HepG2 (cell line): ENCODE data around the gene FANCF. TPM values are rescaled to one million over a fixed set of nuclear protein-coding genes. Genes with fewer than 3 reads are reported as not detected.

Experiments used
- ATF1 ChIP-seq: IDR thresholded peaks from 2 replicates; pipeline ENCODE4 v1.6.1; 2016; ENCODE audit warnings: mild to moderate bottlenecking, control low read depth
- ATF7-NPFF ChIP-seq: sonication (generic); formaldehyde crosslinking; IDR thresholded peaks from 2 replicates; pipeline ENCODE4 v1.8.1; 2023; ENCODE audit warnings: mild to moderate bottlenecking, low read depth, missing genetic modification reagents, moderate library complexity
- CBX2 ChIP-seq, 2 experiments: fragments of 200-600 bp in 1 of 2; sonication (generic); formaldehyde crosslinking in 1 of 2; IDR thresholded peaks; 2 replicates each; pipeline versions ENCODE4 v1.7.0 to v1.8.1; 2018 to 2022; ENCODE audit warnings: low read depth in 2 of 2, low read length in 1 of 2, mild to moderate bottlenecking in 1 of 2, missing genetic modification reagents in 1 of 2
- FOXA3 ChIP-seq: IDR thresholded peaks from 2 replicates; pipeline ENCODE4 v1.6.1; 2016; ENCODE audit warnings: missing genetic modification reagents, missing compliant biosample characterization
- ISL2 ChIP-seq: sonication (generic); formaldehyde crosslinking; IDR thresholded peaks from 2 replicates; pipeline ENCODE4 v1.5.0; 2020; ENCODE audit warnings: missing genetic modification reagents
- KAT2B ChIP-seq: fragments of 150-350 bp; IDR thresholded peaks from 2 replicates; pipeline ENCODE4 v1.6.1; 2014; ENCODE audit warnings: low read depth, low read length, borderline replicate concordance
- KDM2A ChIP-seq: sonication (generic); formaldehyde crosslinking; IDR thresholded peaks from 2 replicates; pipeline ENCODE4 v1.4.0; 2020; ENCODE audit warnings: low read depth, missing genetic modification reagents, borderline replicate concordance
- KDM6A ChIP-seq: IDR thresholded peaks from 2 replicates; pipeline ENCODE4 v1.6.1; 2016; ENCODE audit warnings: low read depth
- KLF12 ChIP-seq: sonication (generic); formaldehyde crosslinking; IDR thresholded peaks from 2 replicates; pipeline ENCODE4 v1.4.0; 2020; ENCODE audit warnings: missing genetic modification reagents, borderline replicate concordance
- MYNN ChIP-seq: sonication (generic); formaldehyde crosslinking; IDR thresholded peaks from 2 replicates; pipeline ENCODE4 v1.4.0; 2020; ENCODE audit warnings: mild to moderate bottlenecking, low read depth, missing genetic modification reagents
- NFATC3 ChIP-seq: sonication (generic); formaldehyde crosslinking; IDR thresholded peaks from 2 replicates; pipeline ENCODE4 v1.5.1; 2020; ENCODE audit warnings: mild to moderate bottlenecking, missing genetic modification reagents
- NFKBIZ ChIP-seq: IDR thresholded peaks from 2 replicates; pipeline ENCODE4 v1.6.1; 2018; ENCODE audit warnings: missing genetic modification reagents, missing compliant biosample characterization
- ZBTB7A ChIP-seq: sonication (generic); formaldehyde crosslinking; IDR thresholded peaks from 2 replicates; pipeline ENCODE4 v1.8.0; 2022; ENCODE audit warnings: mild to moderate bottlenecking, missing genetic modification reagents
- ZNF263 ChIP-seq: sonication (generic); formaldehyde crosslinking; IDR thresholded peaks from 2 replicates; pipeline ENCODE4 v1.4.0; 2020; ENCODE audit warnings: missing genetic modification reagents
- ZNF644 ChIP-seq: IDR thresholded peaks from 2 replicates; pipeline ENCODE4 v1.6.1; 2016; ENCODE audit warnings: low read depth
- ZNF652 ChIP-seq: IDR thresholded peaks from 2 replicates; pipeline ENCODE4 v1.6.1; 2016; ENCODE audit warnings: low read depth, borderline replicate concordance
- polyA plus RNA-seq, 8 experiments: library from polyadenylated mRNA; depleted of rRNA in 3 of 8; stranded (reverse) in 7 of 8; unstranded in 1 of 8; fragments of >200 nt; fragmentation: Illumina TruSeq in 4 of 8; extraction: Trizol in 4 of 8; gene quantifications; 2 replicates each; pipeline versions ENCODE4 v1.2.1 to v1.2.3, GENCODE V29; 2011 to 2016; ENCODE audit warnings: low read depth in 4 of 8, missing spikeins in 1 of 8, mixed read lengths in 1 of 8; ENCODE audit not compliant: insufficient read depth in 1 of 8
- total RNA-seq, 5 experiments: library from RNA; depleted of rRNA; stranded (reverse); fragments of >200 nt; fragmentation: Illumina TruSeq; extraction: Trizol; gene quantifications; 2 replicates each; pipeline ENCODE4 v1.2.3, GENCODE V29; 2016; ENCODE audit warnings: low read depth in 1 of 5
- TF ChIP-seq, protein P1 (sequence below): sonication (generic); formaldehyde crosslinking; conservative IDR thresholded peaks from 2 replicates; pipeline ENCODE4 v1.4.0; 2020; ENCODE audit warnings: mild to moderate bottlenecking, missing genetic modification reagents, moderate library complexity
- TF ChIP-seq, protein P2 (sequence below): sonication (generic); formaldehyde crosslinking; IDR thresholded peaks from 2 replicates; pipeline ENCODE4 v1.4.0; 2020; ENCODE audit warnings: missing genetic modification reagents
- TF ChIP-seq, protein P3 (sequence below): sonication (generic); formaldehyde crosslinking; IDR thresholded peaks from 2 replicates; pipeline ENCODE4 v1.5.1; 2020; ENCODE audit warnings: mild to moderate bottlenecking, missing genetic modification reagents
- TF ChIP-seq, protein P4 (sequence below): sonication (generic); formaldehyde crosslinking; IDR thresholded peaks from 2 replicates; pipeline ENCODE4 v1.5.0; 2020; ENCODE audit warnings: missing genetic modification reagents

The FANCF gene
- total and polyA plus RNA-seq, 2 of the 13 experiments (the other 11 are each of a cell fraction or from before 2014, with no cell fraction given) = 2.5 to 9.7 TPM

DNA sequence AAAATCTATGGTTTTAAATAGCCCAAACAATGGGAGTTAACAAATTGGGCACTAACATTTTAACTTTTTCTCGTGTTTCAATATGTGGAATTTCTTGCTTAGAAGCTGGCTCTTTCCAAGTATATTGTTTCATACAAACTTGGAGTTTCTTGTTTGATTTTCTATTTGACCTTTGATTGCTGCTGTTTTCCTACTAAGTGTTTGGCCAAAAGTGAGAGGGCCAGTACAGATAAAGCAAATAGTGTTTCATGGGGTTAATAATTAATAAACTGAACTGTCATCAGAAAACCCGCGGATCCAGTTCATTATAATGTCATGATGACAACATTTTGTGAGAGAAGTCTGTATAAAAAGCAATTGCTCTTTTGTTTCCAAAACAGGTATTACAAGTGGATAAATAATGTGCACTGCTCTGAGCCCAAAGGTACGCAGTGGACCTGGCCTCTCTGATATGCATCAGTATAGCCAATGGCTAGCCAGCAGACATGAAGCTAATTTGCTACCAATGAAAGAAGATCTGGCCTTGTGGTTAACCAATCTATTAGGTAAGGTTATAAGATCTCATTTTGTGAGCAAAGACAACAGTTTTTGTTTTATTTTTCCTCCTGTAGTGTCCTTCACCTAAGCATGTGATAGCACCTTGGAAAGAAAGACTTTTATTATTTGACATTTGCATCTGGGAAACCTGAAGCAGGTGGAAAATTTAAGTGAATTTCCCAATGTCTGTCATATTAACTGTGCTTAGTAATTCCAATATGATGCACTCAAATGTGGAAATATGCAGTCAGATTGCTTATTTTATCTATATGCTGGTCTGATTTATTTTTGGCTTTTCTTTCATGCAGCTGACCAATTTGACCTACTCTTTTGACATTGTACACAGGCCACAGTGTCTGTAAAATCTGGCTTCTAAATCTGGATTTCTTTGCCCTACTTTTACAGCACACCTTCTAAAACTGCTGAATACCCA is 49.1 kb upstream of the FANCF start (continued):
- TF ChIP-seq KAT2B = no peak
- TF ChIP-seq, protein P1, sequence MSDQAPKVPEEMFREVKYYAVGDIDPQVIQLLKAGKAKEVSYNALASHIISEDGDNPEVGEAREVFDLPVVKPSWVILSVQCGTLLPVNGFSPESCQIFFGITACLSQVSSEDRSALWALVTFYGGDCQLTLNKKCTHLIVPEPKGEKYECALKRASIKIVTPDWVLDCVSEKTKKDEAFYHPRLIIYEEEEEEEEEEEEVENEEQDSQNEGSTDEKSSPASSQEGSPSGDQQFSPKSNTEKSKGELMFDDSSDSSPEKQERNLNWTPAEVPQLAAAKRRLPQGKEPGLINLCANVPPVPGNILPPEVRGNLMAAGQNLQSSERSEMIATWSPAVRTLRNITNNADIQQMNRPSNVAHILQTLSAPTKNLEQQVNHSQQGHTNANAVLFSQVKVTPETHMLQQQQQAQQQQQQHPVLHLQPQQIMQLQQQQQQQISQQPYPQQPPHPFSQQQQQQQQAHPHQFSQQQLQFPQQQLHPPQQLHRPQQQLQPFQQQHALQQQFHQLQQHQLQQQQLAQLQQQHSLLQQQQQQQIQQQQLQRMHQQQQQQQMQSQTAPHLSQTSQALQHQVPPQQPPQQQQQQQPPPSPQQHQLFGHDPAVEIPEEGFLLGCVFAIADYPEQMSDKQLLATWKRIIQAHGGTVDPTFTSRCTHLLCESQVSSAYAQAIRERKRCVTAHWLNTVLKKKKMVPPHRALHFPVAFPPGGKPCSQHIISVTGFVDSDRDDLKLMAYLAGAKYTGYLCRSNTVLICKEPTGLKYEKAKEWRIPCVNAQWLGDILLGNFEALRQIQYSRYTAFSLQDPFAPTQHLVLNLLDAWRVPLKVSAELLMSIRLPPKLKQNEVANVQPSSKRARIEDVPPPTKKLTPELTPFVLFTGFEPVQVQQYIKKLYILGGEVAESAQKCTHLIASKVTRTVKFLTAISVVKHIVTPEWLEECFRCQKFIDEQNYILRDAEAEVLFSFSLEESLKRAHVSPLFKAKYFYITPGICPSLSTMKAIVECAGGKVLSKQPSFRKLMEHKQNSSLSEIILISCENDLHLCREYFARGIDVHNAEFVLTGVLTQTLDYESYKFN (CRISPR knock-in tag) = peak; percentile 95
- peak; percentile 20; the same call in 1 of the 2 replicates for TF ChIP-seq ZNF644 (CRISPR knock-in tag)
- TF ChIP-seq ZBTB7A = no peak
- peak; percentile 63 for TF ChIP-seq ATF1
- TF ChIP-seq NFATC3 = no peak
- TF ChIP-seq ZNF652 (CRISPR knock-in tag) = 0 out of 2 replicates have a peak, but pooled peaks have one; percentile 15
- TF ChIP-seq ZNF263 (CRISPR knock-in tag) = no peak
- TF ChIP-seq, protein P2, sequence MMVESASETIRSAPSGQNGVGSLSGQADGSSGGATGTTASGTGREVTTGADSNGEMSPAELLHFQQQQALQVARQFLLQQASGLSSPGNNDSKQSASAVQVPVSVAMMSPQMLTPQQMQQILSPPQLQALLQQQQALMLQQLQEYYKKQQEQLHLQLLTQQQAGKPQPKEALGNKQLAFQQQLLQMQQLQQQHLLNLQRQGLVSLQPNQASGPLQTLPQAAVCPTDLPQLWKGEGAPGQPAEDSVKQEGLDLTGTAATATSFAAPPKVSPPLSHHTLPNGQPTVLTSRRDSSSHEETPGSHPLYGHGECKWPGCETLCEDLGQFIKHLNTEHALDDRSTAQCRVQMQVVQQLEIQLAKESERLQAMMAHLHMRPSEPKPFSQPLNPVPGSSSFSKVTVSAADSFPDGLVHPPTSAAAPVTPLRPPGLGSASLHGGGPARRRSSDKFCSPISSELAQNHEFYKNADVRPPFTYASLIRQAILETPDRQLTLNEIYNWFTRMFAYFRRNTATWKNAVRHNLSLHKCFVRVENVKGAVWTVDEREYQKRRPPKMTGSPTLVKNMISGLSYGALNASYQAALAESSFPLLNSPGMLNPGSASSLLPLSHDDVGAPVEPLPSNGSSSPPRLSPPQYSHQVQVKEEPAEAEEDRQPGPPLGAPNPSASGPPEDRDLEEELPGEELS (CRISPR knock-in tag) = peak; percentile 74
- no peak for TF ChIP-seq ATF7-NPFF (CRISPR knock-in tag)
- TF ChIP-seq ISL2 (CRISPR knock-in tag) = peak; percentile 71; the same call in 1 of the 2 replicates
- TF ChIP-seq, protein P3, sequence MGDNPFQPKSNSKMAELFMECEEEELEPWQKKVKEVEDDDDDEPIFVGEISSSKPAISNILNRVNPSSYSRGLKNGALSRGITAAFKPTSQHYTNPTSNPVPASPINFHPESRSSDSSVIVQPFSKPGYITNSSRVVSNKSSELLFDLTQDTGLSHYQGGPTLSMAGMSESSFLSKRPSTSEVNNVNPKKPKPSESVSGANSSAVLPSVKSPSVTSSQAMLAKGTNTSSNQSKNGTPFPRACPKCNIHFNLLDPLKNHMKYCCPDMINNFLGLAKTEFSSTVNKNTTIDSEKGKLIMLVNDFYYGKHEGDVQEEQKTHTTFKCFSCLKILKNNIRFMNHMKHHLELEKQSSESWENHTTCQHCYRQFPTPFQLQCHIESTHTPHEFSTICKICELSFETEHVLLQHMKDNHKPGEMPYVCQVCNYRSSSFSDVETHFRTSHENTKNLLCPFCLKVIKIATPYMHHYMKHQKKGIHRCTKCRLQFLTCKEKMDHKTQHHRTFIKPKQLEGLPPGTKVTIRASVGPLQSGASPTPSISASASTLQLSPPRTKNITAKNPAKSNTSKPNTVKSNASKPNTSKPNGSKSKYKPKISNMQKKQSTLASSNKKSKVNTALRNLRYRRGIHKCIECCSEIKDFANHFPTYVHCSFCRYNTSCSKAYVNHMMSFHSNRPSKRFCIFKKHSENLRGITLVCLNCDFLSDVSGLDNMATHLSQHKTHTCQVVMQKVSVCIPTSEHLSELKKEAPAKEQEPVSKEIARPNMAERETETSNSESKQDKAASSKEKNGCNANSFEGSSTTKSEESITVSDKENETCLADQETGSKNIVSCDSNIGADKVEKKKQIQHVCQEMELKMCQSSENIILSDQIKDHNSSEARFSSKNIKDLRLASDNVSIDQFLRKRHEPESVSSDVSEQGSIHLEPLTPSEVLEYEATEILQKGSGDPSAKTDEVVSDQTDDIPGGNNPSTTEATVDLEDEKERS (CRISPR knock-in tag) = no peak
- TF ChIP-seq KLF12 (CRISPR knock-in tag) = no peak
- TF ChIP-seq KDM2A (CRISPR knock-in tag) = no peak
- TF ChIP-seq CBX2 (IDR thresholded peaks at IDR 0.05; ENCODE audit: low read depth, low read length) = no peak
- TF ChIP-seq CBX2 (CRISPR knock-in tag; IDR thresholded peaks at IDR 0.05; ENCODE audit: low read depth) = no peak
- TF ChIP-seq, protein P4, sequence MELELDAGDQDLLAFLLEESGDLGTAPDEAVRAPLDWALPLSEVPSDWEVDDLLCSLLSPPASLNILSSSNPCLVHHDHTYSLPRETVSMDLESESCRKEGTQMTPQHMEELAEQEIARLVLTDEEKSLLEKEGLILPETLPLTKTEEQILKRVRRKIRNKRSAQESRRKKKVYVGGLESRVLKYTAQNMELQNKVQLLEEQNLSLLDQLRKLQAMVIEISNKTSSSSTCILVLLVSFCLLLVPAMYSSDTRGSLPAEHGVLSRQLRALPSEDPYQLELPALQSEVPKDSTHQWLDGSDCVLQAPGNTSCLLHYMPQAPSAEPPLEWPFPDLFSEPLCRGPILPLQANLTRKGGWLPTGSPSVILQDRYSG = no peak
- TF ChIP-seq FOXA3 (CRISPR knock-in tag) = peak; percentile 69
- TF ChIP-seq NFKBIZ (CRISPR knock-in tag) = no peak
- no peak for TF ChIP-seq MYNN (CRISPR knock-in tag)
- peak; percentile 86 for TF ChIP-seq KDM6A
